Gastrocnemius medialis (tissue), 4 donors: ENCODE results near the gene GDF11. TPM values are rescaled to one million over a fixed set of nuclear protein-coding genes. Genes with fewer than 3 reads are reported as not detected.

Source experiments
- ATAC-seq, 2 donors: fragments of 150-250 bp; one replicate each; pipeline ENCODE4 v1.9.1; 2016
- DNase-seq, 2 donors: peaks; one replicate each; pipeline ENCODE4 v3.0.0-alpha.2; 2019
- H3K27ac ChIP-seq, 4 donors: fragments of 200-600 bp; sonication (generic); 1 replicate in 1 of 4; 2 replicates in 3 of 4; pipeline ENCODE4 v1.5.1; 2016 to 2018; ENCODE audit warnings: mild to moderate bottlenecking in 2 of 4, moderate library complexity in 1 of 4
- H3K27me3 ChIP-seq, 3 donors: fragments of 200-600 bp; sonication (generic) in 2 of 3; 1 replicate in 1 of 3; 2 replicates in 2 of 3; pipeline versions ENCODE4 v1.5.1 to v1.6.0; 2016 to 2019; ENCODE audit warnings: mild to moderate bottlenecking in 1 of 3, moderate library complexity in 1 of 3
- H3K36me3 ChIP-seq, 2 donors: fragments of 200-600 bp; sonication (generic) in 1 of 2; one replicate each; pipeline ENCODE4 v1.5.1; 2017 to 2018
- H3K4me1 ChIP-seq, 2 donors: fragments of 200-600 bp; sonication (generic) in 1 of 2; one replicate each; pipeline ENCODE4 v1.5.1; 2016 to 2017; ENCODE audit warnings: mild to moderate bottlenecking in 2 of 2
- H3K4me3 ChIP-seq, 4 donors: fragments of 200-600 bp; sonication (generic) in 3 of 4; 1 replicate in 1 of 4; 2 replicates in 3 of 4; pipeline ENCODE4 v1.5.1; 2016 to 2019; ENCODE audit warnings: mild to moderate bottlenecking in 2 of 4
- H3K9me3 ChIP-seq, 3 donors: fragments of 200-600 bp; sonication (generic) in 2 of 3; 1 replicate in 1 of 3; 2 replicates in 2 of 3; pipeline ENCODE4 v1.5.1; 2016 to 2019
- CTCF ChIP-seq, 5 experiments: fragments of 450-650 bp in 3 of 5; fragments of 200-600 bp in 2 of 5; sonication (generic) in 2 of 5; IDR thresholded peaks in 4 of 5; conservative IDR thresholded peaks in 1 of 5; 1 replicate in 4 of 5; 2 replicates in 1 of 5; pipeline ENCODE4 v1.5.1; 2016 to 2019; ENCODE audit warnings: antibody characterized with exemption in 5 of 5, mild to moderate bottlenecking in 3 of 5, moderate library complexity in 3 of 5
- POLR2A ChIP-seq, 2 donors: fragments of 450-650 bp; IDR thresholded peaks; one replicate each; pipeline ENCODE4 v1.6.1; 2017; ENCODE audit warnings: antibody characterized with exemption in 2 of 2, mild to moderate bottlenecking in 2 of 2, moderate library complexity in 2 of 2
- in situ Hi-C, 4 donors: fragments of 200-750 bp; cut with MboI; loops; one replicate each; pipeline versions ENCODE4 v1.15.0 to v1.8.0; 2017; ENCODE audit warnings: low sequenced_read_pairs in 4 of 4
- intact Hi-C: fragments of 100-400 bp; cut with DNase I; formaldehyde crosslinking; loops from one replicate; pipeline ENCODE4 v1.15.1; 2023; ENCODE audit warnings: low total_unique reads
- total RNA-seq, 4 donors: library from RNA; depleted of rRNA; stranded (reverse); fragments of >200 nt; gene quantifications; one replicate each; pipeline versions ENCODE4 v1.1.0 to v1.2.3, GENCODE V29; 2016

The GDF11 gene
- total RNA-seq, 4 donors from 2014 or later = 0.17 to 4.4 (median 1.1) TPM

GRCh38 chr12:55712700-55713415 lies 30.1 kb upstream of the GDF11 start:
- ATAC-seq = peak in 1 of 2 donors; percentile 23
- in situ Hi-C loops (loop anchor here in 1 of 4 donors (25.0 kb wide), 1 partner anchor 1726 kb away; the partner anchor contains the start of gene HOXC10), intact Hi-C loops (loop anchor here (10.0 kb wide), 1 partner anchor 552 kb away; the partner anchor contains the start of gene COQ10A)
- peak overlapping the region in 1 of 4 donors; percentile 67 for H3K4me3 ChIP-seq
- H3K9me3 ChIP-seq = no peaks in the 10 kb centered on the region
- peak overlapping the region; percentile 87 to 96 (median 92) for H3K27ac ChIP-seq
- H3K4me1 ChIP-seq = peaks cover 78 to 83% of the 10 kb centered on the region in 2 donors
- H3K27me3 ChIP-seq = no peaks in the 10 kb centered on the region
- peak in 1 of 2 donors; percentile 65 for DNase-seq
- TF ChIP-seq CTCF (IDR thresholded peaks at IDR 0.05 in 4 of 5, conservative IDR thresholded peaks at IDR 0.05 in 1 of 5) = no peak
- TF ChIP-seq POLR2A (IDR thresholded peaks at IDR 0.05) = no peak
- no peaks in the 10 kb centered on the region for H3K36me3 ChIP-seq

- in situ Hi-C loops (loop anchor here in 1 of 4 donors (25.0 kb wide), 1 partner anchor 1726 kb away; the partner anchor contains the start of gene HOXC10), intact Hi-C loops (loop anchor here (10.0 kb wide), 1 partner anchor 551 kb away; the partner anchor contains the start of gene COQ10A)
- Histone ChIP-seq H3K9me3 (no peaks in the 10 kb centered on the region), H3K27me3 (no peaks in the 10 kb centered on the region), H3K4me1 (peaks cover 82 to 84% of the 10 kb centered on the region in 2 donors), H3K36me3 (no peaks in the 10 kb centered on the region), H3K27ac (peak overlapping the region; percentile 87 to 96 (median 92)), H3K4me3 (no peak overlapping the region)
- no peak for DNase-seq
- TF ChIP-seq CTCF (IDR thresholded peaks at IDR 0.05 in 4 of 5, conservative IDR thresholded peaks at IDR 0.05 in 1 of 5) (no peak), POLR2A (IDR thresholded peaks at IDR 0.05) (no peak)
- ATAC-seq = no peak
Measured at GRCh38 chr12:55713721-55714120, 29.2 kb upstream of the GDF11 start.

GRCh38 chr12:55715169-55715764 lies 27.7 kb upstream of the GDF11 start:
- peak overlapping the region; percentile 95 to 100 (median 99) for H3K27ac ChIP-seq
- TF ChIP-seq POLR2A (IDR thresholded peaks at IDR 0.05) (no peak), CTCF (IDR thresholded peaks at IDR 0.05 in 4 of 5, conservative IDR thresholded peaks at IDR 0.05 in 1 of 5) (no peak)
- H3K36me3 ChIP-seq = no peaks in the 10 kb centered on the region
- DNase-seq = no peak
- peaks cover 85 to 86% of the 10 kb centered on the region in 2 donors for H3K4me1 ChIP-seq
- in situ Hi-C loops (loop anchor here in 2 of 4 donors (5.0 to 25.0 kb wide), 2 partner anchors 38 to 1728 kb away; partner anchors contain the start of gene HOXC10 (in 1 of the 2)), intact Hi-C loops (loop anchor here (5.0 to 10.0 kb wide), 2 partner anchors 507 to 550 kb away; partner anchors contain the start of genes COQ10A, NABP2 and RNF41)
- no peaks in the 10 kb centered on the region for H3K27me3 ChIP-seq
- no peaks in the 10 kb centered on the region for H3K9me3 ChIP-seq
- no peak for ATAC-seq
- peak overlapping the region; percentile 69 to 95 (median 81) for H3K4me3 ChIP-seq

DNA sequence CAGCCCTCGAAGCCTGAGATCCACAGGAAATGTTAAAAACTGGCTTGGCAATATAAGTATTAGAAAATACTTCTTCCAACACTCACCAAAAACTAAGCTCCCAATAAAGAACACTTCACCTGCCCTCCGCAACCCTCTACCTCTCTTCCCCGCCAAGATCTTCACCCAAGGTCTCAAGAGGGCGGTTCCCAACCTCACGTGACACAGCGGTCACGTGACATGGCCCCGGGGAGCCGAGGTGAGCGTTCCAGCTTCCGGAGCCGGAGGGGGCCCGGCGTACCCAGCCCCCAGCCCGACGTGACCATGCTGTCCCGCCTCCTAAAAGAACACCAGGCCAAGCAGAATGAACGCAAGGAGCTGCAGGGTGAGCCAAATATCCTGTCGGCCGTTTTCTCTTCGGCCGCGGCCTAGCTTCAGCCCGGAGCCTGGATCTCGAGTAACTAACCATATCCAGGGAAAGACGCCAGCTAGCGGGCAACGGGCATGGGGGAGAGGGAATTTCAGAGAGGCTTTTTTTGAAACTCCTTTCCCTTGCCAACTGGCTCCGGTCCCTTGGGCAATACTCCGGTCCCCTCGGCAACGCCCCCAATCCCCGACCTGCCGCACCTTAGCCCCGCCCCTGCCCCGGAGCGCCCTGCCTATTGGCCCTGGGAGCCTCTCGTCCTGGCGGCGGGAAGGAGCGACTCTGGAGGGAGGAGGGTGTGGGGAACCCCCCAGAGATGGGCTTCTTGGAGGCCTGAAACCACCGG lies 26.9 kb upstream of the GDF11 start, which contains the start of gene BLOC1S1:
Gene BLOC1S1, plus strand, starts transcription at position 214 of the 749 bp plus-strand sequence. Its CDS starts 6 bp downstream, at position 220.
- no peaks in the 10 kb centered on the region for H3K9me3 ChIP-seq
- H3K36me3 ChIP-seq = no peaks in the 10 kb centered on the region
- peak in 4 of 5 experiments; percentile 13 to 58 (median 38) for TF ChIP-seq CTCF (IDR thresholded peaks at IDR 0.05 in 4 of 5, conservative IDR thresholded peaks at IDR 0.05 in 1 of 5)
- peak; percentile 54 to 56 for TF ChIP-seq POLR2A (IDR thresholded peaks at IDR 0.05)
- intact Hi-C loops = loop anchor here (5.0 to 10.0 kb wide), 2 partner anchors 506 to 549 kb away; partner anchors contain the start of genes COQ10A, NABP2 and RNF41
- DNase-seq (peak; percentile 90 to 96), ATAC-seq (peak; percentile 56 to 63)
- H3K27me3 ChIP-seq = no peaks in the 10 kb centered on the region
- H3K27ac ChIP-seq = peak within 1 kb of the TSS; percentile 95 to 100 (median 99)
- H3K4me3 ChIP-seq = peak within 1 kb of the TSS; percentile 69 to 95 (median 81)
- in situ Hi-C loops = loop anchor here in 2 of 4 donors (5.0 to 25.0 kb wide), 2 partner anchors 39 to 1729 kb away; partner anchors contain the start of gene HOXC10 (in 1 of the 2)
- H3K4me1 ChIP-seq = peaks cover 80 to 85% of the 10 kb centered on the region in 2 donors
